Globus pallidus (tissue), 1 donor: ENCODE measurements around the gene TXNIP.

Experiments used
- DNase-seq: peaks from one replicate; pipeline ENCODE4 v3.0.0-alpha.2; 2015; ENCODE audit warnings: low spot score

Gene TXNIP

DNA sequence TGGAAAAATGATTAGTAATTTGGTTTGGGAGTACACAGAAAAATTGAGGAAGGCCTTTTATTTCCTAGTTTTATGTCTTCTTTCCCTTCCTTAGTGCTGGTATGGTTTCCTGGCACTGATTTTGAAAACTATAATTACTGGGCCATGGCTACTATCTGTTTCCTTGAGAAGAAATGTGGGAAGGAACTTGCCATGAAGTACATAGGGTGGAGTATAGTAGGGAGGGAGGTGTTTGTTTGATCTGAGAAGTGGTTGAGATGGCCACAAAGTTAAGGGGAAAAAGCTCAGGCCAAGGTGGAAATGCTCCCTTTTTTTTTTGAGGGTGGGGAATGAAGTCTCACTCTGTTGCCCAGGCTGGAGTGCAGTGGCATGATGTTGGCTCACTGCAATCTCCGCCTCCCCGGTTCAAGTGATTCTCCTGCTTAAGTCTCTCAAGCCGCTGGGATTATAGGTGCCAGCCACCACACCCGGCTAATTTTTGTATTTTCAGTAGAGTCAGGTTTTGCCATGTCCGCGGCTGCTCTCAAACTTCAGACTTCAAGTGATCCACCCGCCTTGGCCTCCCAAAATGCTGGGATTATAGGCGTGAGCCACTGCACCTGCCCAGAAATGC lies 13.9 kb upstream of the TXNIP start:
- no peak for DNase-seq

GRCh38 chr1:146007489-146008133 lies 11.2 kb upstream of the TXNIP start:
- DNase-seq = no peak

DNA sequence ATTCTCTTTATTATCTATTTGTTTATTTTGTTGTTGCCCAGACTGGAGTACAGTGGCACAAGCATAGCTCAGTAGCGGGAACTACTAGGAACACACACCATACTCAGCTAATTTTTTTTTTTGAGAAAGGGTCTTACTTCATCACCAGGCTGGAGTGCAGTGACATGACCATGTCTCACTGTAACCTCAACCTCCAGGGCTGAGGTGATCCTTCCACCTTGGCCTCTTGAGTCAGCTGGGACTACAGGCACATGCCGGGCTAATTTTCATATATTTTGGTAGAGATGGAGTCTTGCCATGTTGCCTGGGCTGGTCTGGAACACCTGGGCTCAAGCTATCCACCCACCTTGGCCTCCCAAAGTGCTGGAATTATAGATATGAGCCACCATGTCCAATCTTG lies 5.3 kb upstream of the TXNIP start:
- no peak for DNase-seq

DNA sequence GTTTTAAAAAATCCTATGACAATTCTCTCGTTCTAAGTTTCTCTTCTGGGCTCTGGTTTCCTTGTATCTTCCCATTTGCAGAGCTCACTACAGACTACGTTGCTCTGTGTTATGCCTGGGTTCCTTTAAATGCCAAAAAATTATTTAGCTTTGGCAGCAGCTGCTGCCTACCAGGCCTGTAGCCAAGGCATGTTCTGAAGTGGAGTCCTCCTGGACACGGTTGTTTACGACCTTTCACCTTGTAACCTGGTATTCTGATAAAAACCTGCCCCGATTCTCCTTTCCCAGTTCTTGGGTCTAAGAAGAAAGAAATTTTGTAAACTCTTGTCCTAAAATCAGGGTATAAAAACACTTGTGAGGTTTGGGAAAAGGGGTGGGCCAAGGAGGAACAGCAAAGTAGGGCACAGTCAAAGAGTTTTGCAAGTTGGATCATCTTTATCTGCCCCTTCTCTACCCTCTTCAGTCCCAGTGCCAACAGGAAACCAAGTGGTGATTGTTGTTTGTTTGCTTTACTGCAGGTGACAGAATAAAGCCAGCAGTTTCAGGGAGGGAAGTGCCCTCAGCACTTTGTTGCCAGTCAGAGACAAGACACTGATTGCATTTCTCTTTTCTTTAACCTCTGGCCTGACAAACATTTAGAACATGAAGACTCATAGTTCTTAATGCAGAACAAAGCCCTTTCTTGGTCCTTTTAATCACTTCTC lies 3.1 kb upstream of the TXNIP start:
- no peak for DNase-seq

- DNase-seq = peak; percentile 49
Measured at GRCh38 chr1:145997718-145998023, 1.3 kb upstream of the TXNIP start.

GRCh38 chr1:145997016-145997717 lies 788 bp upstream of the TXNIP start:
- DNase-seq = no peak

- no peak for DNase-seq
Measured at GRCh38 chr1:145995964-145996432, 381 bp downstream of the TXNIP start.

GRCh38 chr1:145995148-145995881 lies 1.1 kb downstream of the TXNIP start:
- no peak for DNase-seq

- no peak for DNase-seq
Measured at GRCh38 chr1:145994391-145995120, 1.8 kb downstream of the TXNIP start.

- no peak for DNase-seq
Measured at GRCh38 chr1:145993618-145994390, 2.6 kb downstream of the TXNIP start.

DNA sequence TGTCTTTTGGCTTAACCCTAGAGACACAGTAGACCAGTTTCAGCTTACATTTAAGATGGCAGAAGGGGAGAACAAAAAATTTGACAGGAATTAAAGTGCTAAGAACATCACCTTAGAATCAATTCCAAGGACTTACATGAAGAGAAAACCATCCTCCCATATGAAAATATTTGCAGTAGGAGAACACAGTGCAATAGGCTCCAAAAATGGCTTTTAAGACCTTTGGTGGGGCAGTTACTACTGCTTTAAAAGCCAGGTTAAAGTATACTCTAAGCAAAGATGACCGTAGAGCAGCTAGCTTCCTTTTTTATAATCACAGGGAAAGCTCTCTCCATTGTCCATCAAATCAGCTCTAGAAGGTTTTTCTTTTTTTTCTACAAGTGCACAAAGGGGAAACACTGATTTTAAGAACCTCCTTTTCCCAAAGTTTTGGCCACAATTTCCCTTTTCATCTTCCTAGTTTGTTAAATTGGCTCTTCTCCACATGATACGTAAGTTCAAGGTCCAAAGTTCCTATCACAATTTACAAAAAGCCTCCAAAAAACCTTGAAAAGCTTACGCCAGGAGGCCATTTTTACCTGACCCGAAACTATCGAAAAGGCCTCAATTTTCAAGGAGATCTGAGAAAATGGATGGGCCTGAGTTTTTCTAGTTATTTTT lies 3.3 kb downstream of the TXNIP start:
- DNase-seq = no peak

DNA sequence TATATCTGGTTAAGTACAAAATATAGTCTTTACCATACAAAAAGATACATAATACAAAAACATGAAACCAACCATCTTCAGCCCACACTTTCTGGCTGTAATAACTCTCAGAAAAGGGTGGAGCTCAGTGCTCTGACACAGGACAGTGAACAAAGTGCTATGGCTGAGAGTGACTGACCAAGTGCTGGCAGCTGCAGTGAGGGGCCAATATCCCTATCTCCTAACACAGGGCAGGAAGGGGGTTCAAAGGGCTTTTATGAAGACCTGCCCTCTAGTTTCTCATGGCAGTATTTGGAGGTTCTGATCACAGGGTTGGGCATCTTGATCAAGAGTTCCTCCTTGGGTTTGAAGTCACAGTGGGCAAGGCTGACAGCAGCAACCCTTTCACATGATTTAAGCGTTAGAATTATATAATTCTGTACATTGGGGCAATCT lies 3.9 kb downstream of the TXNIP start:
- no peak for DNase-seq

- no peak for DNase-seq
Measured at GRCh38 chr1:145991735-145992412, 4.5 kb downstream of the TXNIP start.

GRCh38 chr1:145990249-145990855 lies 6.0 kb downstream of the TXNIP start:
- DNase-seq = no peak

- no peak for DNase-seq
Measured at GRCh38 chr1:145988773-145989172, 7.6 kb downstream of the TXNIP start.

- no peak for DNase-seq
Measured at GRCh38 chr1:145987926-145988325, 8.5 kb downstream of the TXNIP start.

- DNase-seq = no peak
Measured at GRCh38 chr1:145986551-145986950, 9.8 kb downstream of the TXNIP start.

GRCh38 chr1:145985502-145986439 lies 10.6 kb downstream of the TXNIP start:
- DNase-seq = no peak
